ENCODE data around the gene LRMDA.

DNA sequence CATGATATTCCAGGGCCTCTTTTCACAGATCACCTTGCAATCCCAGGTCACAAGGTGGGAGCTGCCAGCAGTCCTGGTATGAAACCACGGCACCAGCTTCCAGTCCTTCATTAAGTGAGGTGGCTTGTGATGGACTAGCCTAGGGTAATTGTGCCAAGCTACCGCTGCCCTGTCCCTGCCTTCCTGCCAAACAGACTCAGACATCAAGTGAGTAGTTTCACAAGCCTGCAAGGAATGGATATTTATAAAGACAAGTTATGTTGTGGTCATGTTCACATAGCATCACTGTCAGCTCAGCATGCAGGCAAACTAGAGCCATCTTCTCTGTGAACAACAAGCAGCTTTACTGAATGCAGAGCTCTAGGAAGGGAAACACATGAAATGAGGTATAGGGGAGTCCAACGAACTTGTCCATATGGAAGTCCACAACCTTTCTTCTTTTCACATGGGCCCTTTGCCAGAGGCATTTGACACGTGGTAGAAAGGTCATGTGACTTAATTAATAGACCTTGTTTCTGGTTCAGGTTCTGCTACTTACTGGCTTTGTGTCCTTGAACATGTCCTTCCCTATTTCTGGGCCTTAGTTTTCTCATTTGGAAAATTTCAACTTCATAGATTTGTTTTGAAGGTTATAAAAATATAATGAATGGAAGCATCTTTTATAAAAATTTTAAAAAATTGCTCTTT is 1145.0 kb downstream of the LRMDA start:
- TF ChIP-seq, protein P1, sequence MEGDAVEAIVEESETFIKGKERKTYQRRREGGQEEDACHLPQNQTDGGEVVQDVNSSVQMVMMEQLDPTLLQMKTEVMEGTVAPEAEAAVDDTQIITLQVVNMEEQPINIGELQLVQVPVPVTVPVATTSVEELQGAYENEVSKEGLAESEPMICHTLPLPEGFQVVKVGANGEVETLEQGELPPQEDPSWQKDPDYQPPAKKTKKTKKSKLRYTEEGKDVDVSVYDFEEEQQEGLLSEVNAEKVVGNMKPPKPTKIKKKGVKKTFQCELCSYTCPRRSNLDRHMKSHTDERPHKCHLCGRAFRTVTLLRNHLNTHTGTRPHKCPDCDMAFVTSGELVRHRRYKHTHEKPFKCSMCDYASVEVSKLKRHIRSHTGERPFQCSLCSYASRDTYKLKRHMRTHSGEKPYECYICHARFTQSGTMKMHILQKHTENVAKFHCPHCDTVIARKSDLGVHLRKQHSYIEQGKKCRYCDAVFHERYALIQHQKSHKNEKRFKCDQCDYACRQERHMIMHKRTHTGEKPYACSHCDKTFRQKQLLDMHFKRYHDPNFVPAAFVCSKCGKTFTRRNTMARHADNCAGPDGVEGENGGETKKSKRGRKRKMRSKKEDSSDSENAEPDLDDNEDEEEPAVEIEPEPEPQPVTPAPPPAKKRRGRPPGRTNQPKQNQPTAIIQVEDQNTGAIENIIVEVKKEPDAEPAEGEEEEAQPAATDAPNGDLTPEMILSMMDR (conservative IDR thresholded peaks at IDR 0.05; ENCODE audit: low read depth, low read length) = no peak
- TF ChIP-seq EZH2 (IDR thresholded peaks at IDR 0.05; ENCODE audit: borderline replicate concordance, low read depth, low read length, poor library complexity, severe bottlenecking) = no peak
